Chondrocyte (in vitro differentiated cells): ENCODE measurements around the gene CLEC7A. TPM values are rescaled to one million over a fixed set of nuclear protein-coding genes. Genes with fewer than 3 reads are reported as not detected.

Experiments used
- DNase-seq: peaks from one replicate; pipeline ENCODE4 v3.0.0; 2021; ENCODE audit warnings: mixed read lengths, low spot score
- H3K27ac Mint-ChIP-seq: one replicate; pipeline ENCODE4 v1.8.0; 2021; ENCODE audit warnings: mild to moderate bottlenecking, moderate library complexity, mixed read lengths; ENCODE audit not compliant: unreplicated experiment
- H3K27me3 Mint-ChIP-seq: 2 replicates; pipeline ENCODE4 v1.8.0; 2021; ENCODE audit warnings: low read depth, mixed read lengths
- H3K36me3 Mint-ChIP-seq: 2 replicates; pipeline ENCODE4 v1.8.0; 2021; ENCODE audit warnings: low read depth, mixed read lengths
- H3K4me1 Mint-ChIP-seq: 2 replicates; pipeline ENCODE4 v1.8.0; 2021; ENCODE audit warnings: low read depth, mild to moderate bottlenecking, mixed read lengths
- H3K4me3 Mint-ChIP-seq: one replicate; pipeline ENCODE4 v1.8.0; 2021; ENCODE audit warnings: mild to moderate bottlenecking, moderate library complexity, mixed read lengths; ENCODE audit not compliant: unreplicated experiment
- H3K9me3 Mint-ChIP-seq: 2 replicates; pipeline ENCODE4 v1.8.0; 2021; ENCODE audit warnings: low read depth, mixed read lengths
- CTCF ChIP-seq: fragments of 200-600 bp; sonication (generic); IDR thresholded peaks from 2 replicates; pipeline ENCODE4 v1.5.0; 2021; ENCODE audit warnings: antibody characterized with exemption, mild to moderate bottlenecking, moderate library complexity
- total RNA-seq: library from RNA; stranded (reverse); gene quantifications from 3 replicates; pipeline ENCODE4 v1.2.1, GENCODE V29; 2021

Gene CLEC7A
- total RNA-seq, 1 donor from 2014 or later, result not detected

DNA sequence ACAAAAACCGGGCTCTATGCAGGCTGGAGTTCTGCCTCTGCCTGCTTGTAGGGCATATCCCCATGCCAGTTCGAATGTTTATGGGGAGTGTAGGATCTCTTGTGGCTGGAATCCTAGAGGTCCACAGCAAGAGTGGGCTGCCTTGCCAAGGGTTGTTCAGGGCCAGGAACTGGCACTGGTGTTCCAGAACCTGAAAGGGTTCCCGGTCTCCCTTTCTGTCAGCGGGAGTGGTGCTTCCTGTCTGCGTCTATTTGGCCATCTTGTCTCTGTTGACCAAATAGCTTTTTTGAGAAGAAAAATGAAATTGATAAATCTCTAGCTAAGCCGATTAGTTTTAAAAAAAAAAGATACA is 24.1 kb upstream of the CLEC7A start:
- Mint-ChIP-seq H3K4me1 (peaks cover 10% of the 10 kb centered on the region), H3K4me3 (peak overlapping the region; percentile 85), H3K27me3 (no peaks in the 10 kb centered on the region), H3K36me3 (no peaks in the 10 kb centered on the region), H3K27ac (no peak overlapping the region), H3K9me3 (no peaks in the 10 kb centered on the region)
- no peak for TF ChIP-seq CTCF
- no peak for DNase-seq

- Mint-ChIP-seq H3K27ac (peak overlapping the region; percentile 91), H3K4me3 (peak overlapping the region; percentile 85), H3K9me3 (no peaks in the 10 kb centered on the region), H3K27me3 (no peaks in the 10 kb centered on the region), H3K4me1 (peaks cover 10% of the 10 kb centered on the region), H3K36me3 (no peaks in the 10 kb centered on the region)
- peak; percentile 96 for TF ChIP-seq CTCF
- no peak for DNase-seq
Observed at GRCh38 chr12:10153271-10154144, 23.5 kb upstream of the CLEC7A start.

- no peak overlapping the region for H3K27ac Mint-ChIP-seq
- H3K9me3 Mint-ChIP-seq, result no peaks in the 10 kb centered on the region
- TF ChIP-seq CTCF, result no peak
- no peak overlapping the region for H3K4me3 Mint-ChIP-seq
- no peaks in the 10 kb centered on the region for H3K36me3 Mint-ChIP-seq
- peaks cover 10% of the 10 kb centered on the region for H3K4me1 Mint-ChIP-seq
- DNase-seq, result no peak
- H3K27me3 Mint-ChIP-seq, result no peaks in the 10 kb centered on the region
Observed at GRCh38 chr12:10151621-10152020, 21.6 kb upstream of the CLEC7A start.

GRCh38 chr12:10147714-10148403 is 17.9 kb upstream of the CLEC7A start:
- Mint-ChIP-seq H3K4me1 (peaks cover 4% of the 10 kb centered on the region), H3K27ac (no peak overlapping the region), H3K27me3 (peaks cover 2% of the 10 kb centered on the region), H3K36me3 (no peaks in the 10 kb centered on the region), H3K9me3 (no peaks in the 10 kb centered on the region), H3K4me3 (no peak overlapping the region)
- TF ChIP-seq CTCF, result no peak
- DNase-seq, result no peak

DNA sequence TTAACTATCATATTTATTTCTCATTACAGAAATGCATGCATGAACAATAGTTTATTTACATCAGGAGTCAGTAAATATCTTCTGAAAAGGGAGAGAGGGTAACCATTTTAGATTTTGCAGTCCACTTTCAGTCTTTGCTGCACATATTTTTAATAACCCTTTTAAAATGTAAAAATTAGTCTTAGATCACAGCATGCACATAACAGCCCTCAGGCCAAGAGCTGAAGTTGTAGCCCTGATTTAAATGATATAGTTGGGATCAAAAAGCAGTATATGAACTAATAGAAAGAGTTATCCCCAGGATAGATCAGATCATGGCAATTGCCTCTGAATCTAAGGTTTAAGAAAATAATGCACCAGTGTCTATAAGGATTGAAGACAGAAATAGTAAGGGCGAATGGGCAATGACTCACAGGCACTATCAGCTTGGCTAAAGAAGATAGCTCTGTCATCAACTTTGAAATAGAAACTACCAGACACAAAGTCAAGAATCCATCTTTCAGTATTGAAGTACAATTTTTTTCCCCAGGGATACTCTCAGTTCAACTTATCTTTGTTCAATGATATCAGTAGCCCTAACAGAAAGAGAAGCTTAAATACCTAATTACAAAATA is 13.1 kb upstream of the CLEC7A start:
- peaks cover 2% of the 10 kb centered on the region for H3K27me3 Mint-ChIP-seq
- no peak for DNase-seq

More for the DNA sequence above, 13.1 kb upstream of the CLEC7A start:
- Mint-ChIP-seq H3K4me3 (no peak overlapping the region), H3K27ac (no peak overlapping the region), H3K9me3 (no peaks in the 10 kb centered on the region), H3K4me1 (peaks cover 7% of the 10 kb centered on the region), H3K36me3 (no peaks in the 10 kb centered on the region)
- TF ChIP-seq CTCF, result no peak
